GM12801 (cell line): Measurements from ENCODE around the gene COPS7A.

Experiments used
- CTCF ChIP-seq: IDR thresholded peaks from one replicate; pipeline ENCODE4 v1.5.1; 2011; ENCODE audit warnings: control low read depth; ENCODE audit not compliant: insufficient read length; ENCODE audit errors: extremely low read depth

COPS7A gene

GRCh38 chr12:6691473-6691872, 32.4 kb upstream of the COPS7A start:
- no peak for TF ChIP-seq CTCF

DNA sequence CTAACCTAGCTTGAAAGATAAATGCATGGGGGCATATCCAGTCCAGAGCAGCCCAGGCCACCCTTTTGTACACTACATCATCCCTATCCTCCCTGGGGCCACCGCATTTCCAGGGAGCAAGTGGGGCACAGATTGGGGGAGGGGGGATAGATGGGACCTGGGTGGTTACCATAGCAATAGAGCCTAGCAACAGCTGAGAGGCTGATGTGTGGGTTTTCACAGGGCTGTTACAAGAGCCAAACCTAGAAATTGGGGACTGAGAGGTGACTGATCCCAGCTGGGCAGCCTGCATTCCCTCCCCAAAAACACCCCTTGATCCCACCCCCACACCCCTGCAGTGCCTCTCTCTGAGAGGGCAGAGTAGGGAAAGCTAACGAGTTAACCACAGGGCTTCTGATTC, 31.0 kb upstream of the COPS7A start:
- no peak for TF ChIP-seq CTCF

DNA sequence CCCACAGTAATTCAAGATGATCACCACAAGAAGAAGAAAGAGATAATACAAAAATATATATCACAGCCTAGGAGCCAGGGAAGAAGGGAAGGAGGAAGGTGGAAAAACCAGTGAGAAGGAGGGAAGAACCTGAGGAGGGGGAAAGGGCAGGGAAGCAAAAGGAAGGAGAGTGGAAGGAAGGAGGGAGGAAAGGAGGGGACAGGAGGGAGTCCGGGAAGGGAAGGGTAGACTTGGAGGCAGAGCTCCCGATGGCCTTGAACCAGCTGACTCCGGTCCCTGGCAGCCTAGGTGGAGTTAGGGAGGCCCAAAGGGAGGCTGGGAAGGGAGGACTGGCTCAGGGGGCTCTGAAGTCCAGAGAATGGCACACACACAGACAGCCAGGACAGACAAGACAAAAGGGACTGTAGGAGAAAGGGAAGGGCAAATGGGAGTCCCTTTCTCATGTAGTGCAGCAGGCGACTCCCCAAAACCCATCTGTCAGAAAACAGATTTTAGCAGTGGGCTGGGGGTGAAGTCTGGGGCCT, 30.0 kb upstream of the COPS7A start:
- TF ChIP-seq CTCF = no peak

GRCh38 chr12:6694701-6695100, 29.1 kb upstream of the COPS7A start:
- no peak for TF ChIP-seq CTCF

DNA sequence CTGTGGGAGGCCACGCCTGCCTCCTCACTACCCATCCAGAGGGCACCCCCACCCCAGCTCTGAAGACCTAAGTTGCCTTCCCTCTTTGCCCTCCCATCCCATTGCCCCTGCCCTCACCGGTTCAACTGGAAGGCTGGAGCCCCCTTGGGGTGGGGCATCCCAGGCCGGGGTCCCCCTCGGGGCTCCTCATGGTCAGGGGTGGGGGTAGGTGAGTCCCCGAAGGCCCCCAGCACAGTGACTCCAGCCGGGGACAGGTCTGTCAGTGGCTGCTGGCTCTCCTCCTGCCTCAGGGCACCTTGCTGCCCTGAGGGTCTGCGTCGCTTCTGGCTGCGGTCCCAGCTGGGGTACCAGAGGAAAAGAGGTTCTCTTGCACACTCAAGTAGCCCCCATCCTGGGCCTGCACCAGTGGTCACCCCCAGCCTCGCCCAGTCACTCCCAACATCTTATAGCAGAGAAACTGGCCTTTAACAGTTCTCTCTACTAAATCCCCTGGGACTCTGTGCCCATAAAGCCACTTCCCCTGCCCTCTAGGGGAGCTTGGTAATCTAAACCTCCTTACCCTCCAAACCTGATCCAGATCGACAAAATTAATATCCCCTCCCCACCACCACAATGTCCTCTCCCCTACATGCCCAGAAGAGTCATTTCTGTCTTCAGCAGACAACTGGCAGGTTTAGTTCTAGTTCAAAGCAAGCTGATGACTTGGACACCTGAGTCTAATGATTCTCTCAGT, 28.4 kb upstream of the COPS7A start:
- no peak for TF ChIP-seq CTCF

DNA sequence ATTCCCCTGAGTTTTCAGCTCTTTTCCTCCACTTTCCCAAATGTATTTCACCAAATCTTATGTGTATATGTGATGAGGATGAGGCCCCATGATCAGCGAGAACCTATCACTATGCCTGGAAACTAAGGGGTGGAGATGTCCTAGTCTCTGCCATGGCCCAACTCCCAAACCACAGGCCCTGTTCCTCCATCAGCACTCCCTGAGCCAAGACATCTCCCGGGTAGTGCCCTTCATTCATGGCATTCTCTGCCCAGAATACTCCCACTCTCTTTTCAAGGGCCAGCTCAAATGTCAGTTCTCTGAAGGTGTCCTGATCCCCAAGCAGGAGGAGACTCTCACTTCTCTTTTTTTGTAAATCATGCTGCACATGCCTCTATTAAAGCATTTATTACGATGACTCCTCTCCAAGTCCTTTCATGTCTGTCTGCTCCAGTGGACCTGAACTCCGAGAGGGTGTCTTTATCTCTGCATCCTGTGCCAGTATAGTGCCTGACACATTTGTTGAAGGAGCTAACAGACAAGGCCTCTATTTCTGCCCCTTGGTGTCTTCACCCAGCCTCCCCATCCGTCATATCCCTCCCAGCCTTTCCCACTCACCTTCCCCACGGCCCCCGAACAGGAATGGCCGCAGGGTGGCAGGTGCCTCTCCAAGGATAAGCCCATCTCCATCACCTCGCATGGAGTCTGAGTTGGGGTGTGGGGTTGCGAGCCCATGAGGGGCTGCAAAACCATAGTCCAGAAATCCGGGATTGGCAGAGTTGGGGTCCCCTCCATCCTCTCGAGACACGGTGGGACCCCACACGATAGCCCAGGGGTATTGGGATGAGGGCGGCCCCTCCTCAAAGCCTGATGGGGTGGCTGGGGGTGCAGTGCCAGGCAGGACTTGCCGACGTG, 26.9 kb upstream of the COPS7A start:
- no peak for TF ChIP-seq CTCF

DNA sequence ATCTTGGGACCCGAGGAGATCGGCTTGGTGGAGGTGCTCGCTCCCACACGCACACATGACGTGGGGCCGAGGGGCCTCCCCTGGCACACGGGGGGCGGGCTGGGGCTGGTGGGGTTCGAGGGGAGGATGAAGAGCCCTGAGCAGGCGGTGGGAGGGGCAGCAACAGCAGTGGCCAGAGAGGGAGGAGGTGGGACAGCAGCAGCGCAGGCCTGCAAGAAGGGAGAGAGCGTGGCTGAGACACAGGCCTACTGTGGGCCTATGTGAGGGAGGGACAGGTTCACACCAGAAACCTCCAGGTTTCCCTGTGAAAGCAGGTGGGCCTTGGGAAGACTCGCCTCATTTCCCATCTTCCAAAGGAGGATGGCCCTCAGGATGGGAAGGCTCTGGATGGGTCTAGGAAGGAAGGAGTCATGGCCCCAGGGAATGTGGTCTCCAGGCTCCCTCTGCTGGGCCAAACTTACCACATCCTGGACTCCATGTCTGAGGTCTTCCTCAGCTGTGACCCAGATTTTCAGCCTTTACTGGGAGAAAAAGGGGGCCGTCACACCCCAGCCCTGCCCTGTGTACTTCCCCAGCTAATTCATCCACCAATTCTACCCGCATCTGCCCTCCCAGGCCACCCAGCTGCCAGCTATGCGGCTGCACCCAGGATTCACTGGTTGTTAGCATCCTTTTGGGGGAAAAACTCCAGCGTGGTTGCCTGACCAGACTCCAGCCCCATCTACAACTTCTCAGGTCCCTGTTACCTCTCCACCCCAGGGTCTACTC, 26.1 kb upstream of the COPS7A start:
- no peak for TF ChIP-seq CTCF
